ENCODE results near the gene TMEM139. TPM values are rescaled to one million over a fixed set of nuclear protein-coding genes. Genes with fewer than 3 reads are reported as not detected.

Gene TMEM139
- total and polyA plus RNA-seq, 4 donors: 0.59 to 2.2 (median 1.7) TPM

- H3K4me1 ChIP-seq (ENCODE audit: control insufficient read depth, insufficient read depth, low read length): no peaks in the 10 kb centered on the region
- no peaks in the 10 kb centered on the region for H3K27me3 ChIP-seq (ENCODE audit: control insufficient read depth, insufficient read depth, low read length)
- no peak overlapping the region for H3K4me3 ChIP-seq (ENCODE audit: low read depth, low read length)
- DNase-seq (ENCODE audit: low read depth in 4 of 6, low spot score in 6 of 6): no peak
- 84% methylated on average over 6 of the region's 10 CpGs for WGBS (ENCODE audit: insufficient coverage)
- H3K9me3 ChIP-seq (ENCODE audit: control insufficient read depth, insufficient read depth, low read length): no peaks in the 10 kb centered on the region
- H3K36me3 ChIP-seq (ENCODE audit: control insufficient read depth, insufficient read depth, low read length): no peaks in the 10 kb centered on the region
- no peak overlapping the region for H3K27ac ChIP-seq (ENCODE audit: low read depth, low read length)
Observed at GRCh38 chr7:143329471-143330170, 44.9 kb downstream of the TMEM139 start.

- no peaks in the 10 kb centered on the region for H3K36me3 ChIP-seq (ENCODE audit: control insufficient read depth, insufficient read depth, low read length)
- DNase-seq (ENCODE audit: low read depth in 4 of 6, low spot score in 6 of 6): no peak
- H3K9me3 ChIP-seq (ENCODE audit: control insufficient read depth, insufficient read depth, low read length): no peaks in the 10 kb centered on the region
- no peaks in the 10 kb centered on the region for H3K27me3 ChIP-seq (ENCODE audit: control insufficient read depth, insufficient read depth, low read length)
- H3K4me3 ChIP-seq (ENCODE audit: low read depth, low read length): no peak overlapping the region
- H3K27ac ChIP-seq (ENCODE audit: low read depth, low read length): no peak overlapping the region
- H3K4me1 ChIP-seq (ENCODE audit: control insufficient read depth, insufficient read depth, low read length): no peaks in the 10 kb centered on the region
- no CpG with 5 or more reads among the region's 8 CpGs for WGBS (ENCODE audit: insufficient coverage)
Observed at GRCh38 chr7:143331179-143331801, 46.5 kb downstream of the TMEM139 start.

- DNase-seq (ENCODE audit: low read depth in 4 of 6, low spot score in 6 of 6): no peak
- WGBS (ENCODE audit: insufficient coverage): no CpG with 5 or more reads among the region's 1 CpG
- Histone ChIP-seq H3K4me1 (ENCODE audit: control insufficient read depth, insufficient read depth, low read length) (no peaks in the 10 kb centered on the region), H3K27me3 (ENCODE audit: control insufficient read depth, insufficient read depth, low read length) (no peaks in the 10 kb centered on the region), H3K9me3 (ENCODE audit: control insufficient read depth, insufficient read depth, low read length) (no peaks in the 10 kb centered on the region), H3K36me3 (ENCODE audit: control insufficient read depth, insufficient read depth, low read length) (no peaks in the 10 kb centered on the region), H3K4me3 (ENCODE audit: low read depth, low read length) (no peak overlapping the region), H3K27ac (ENCODE audit: low read depth, low read length) (no peak overlapping the region)
Observed at GRCh38 chr7:143334244-143334643, 49.5 kb downstream of the TMEM139 start.

- no peaks in the 10 kb centered on the region for H3K4me1 ChIP-seq (ENCODE audit: control insufficient read depth, insufficient read depth, low read length)
- H3K9me3 ChIP-seq (ENCODE audit: control insufficient read depth, insufficient read depth, low read length): no peaks in the 10 kb centered on the region
- no peaks in the 10 kb centered on the region for H3K36me3 ChIP-seq (ENCODE audit: control insufficient read depth, insufficient read depth, low read length)
- no peak overlapping the region for H3K4me3 ChIP-seq (ENCODE audit: low read depth, low read length)
- DNase-seq (ENCODE audit: low read depth in 4 of 6, low spot score in 6 of 6): no peak
- no peaks in the 10 kb centered on the region for H3K27me3 ChIP-seq (ENCODE audit: control insufficient read depth, insufficient read depth, low read length)
- H3K27ac ChIP-seq (ENCODE audit: low read depth, low read length): no peak overlapping the region
- WGBS (ENCODE audit: insufficient coverage): 100% methylated on average over 1 of the region's 3 CpGs
Observed at GRCh38 chr7:143337216-143337615, 52.5 kb downstream of the TMEM139 start.

Small RNA genes lying within 50 kb of the gene (small RNA-seq; reads per million reads assigned to genes)
- gene RN7SL481P (ENCODE audit: low replicate concordance) (not detected), gene RN7SL535P (ENCODE audit: low replicate concordance) (not detected)

Other genes with a start within 250 kb of the TMEM139 start
- not detected for gene OR6V1, start 232.6 kb upstream of the TMEM139 start, total RNA-seq
- not detected for gene OR6V1, start 232.6 kb upstream of the TMEM139 start, polyA plus RNA-seq (ENCODE audit: insufficient read length in 2 of 2)
- not detected for gene PIP, start 152.9 kb upstream of the TMEM139 start, total RNA-seq
- not detected for gene PIP, start 152.9 kb upstream of the TMEM139 start, polyA plus RNA-seq (ENCODE audit: insufficient read length in 2 of 2)
- not detected for gene TAS2R39, start 101.5 kb upstream of the TMEM139 start, total RNA-seq
- not detected for gene TAS2R39, start 101.5 kb upstream of the TMEM139 start, polyA plus RNA-seq (ENCODE audit: insufficient read length in 2 of 2)
- not detected for gene TAS2R40, start 62.9 kb upstream of the TMEM139 start, total RNA-seq
- gene TAS2R40, start 62.9 kb upstream of the TMEM139 start, polyA plus RNA-seq (ENCODE audit: insufficient read length in 2 of 2): not detected
- gene GSTK1, start 21.5 kb upstream of the TMEM139 start, total RNA-seq: 100 to 1,000 TPM in 1 of 2 donors, 10 to 100 TPM in 1; 58.2 to 131 TPM
- gene GSTK1, start 21.5 kb upstream of the TMEM139 start, polyA plus RNA-seq (ENCODE audit: insufficient read length in 2 of 2): 10 to 100 TPM; 84.6 to 91.7 TPM
- gene CASP2, start 3.4 kb downstream of the TMEM139 start, total RNA-seq: 10 to 100 TPM; 14.2 to 17.6 TPM
- 10 to 100 TPM; 21.9 to 28.5 TPM for gene CASP2, start 3.4 kb downstream of the TMEM139 start, polyA plus RNA-seq (ENCODE audit: insufficient read length in 2 of 2)
- under 1 TPM in 1 of 2 donors, not detected in 1; 0.28 TPM for gene CLCN1, start 31.2 kb downstream of the TMEM139 start, total RNA-seq
- gene CLCN1, start 31.2 kb downstream of the TMEM139 start, polyA plus RNA-seq (ENCODE audit: insufficient read length in 2 of 2): under 1 TPM; 0.06 to 0.68 TPM
- gene FAM131B, start 77.8 kb downstream of the TMEM139 start, total RNA-seq: 10 to 100 TPM; 26.7 to 53.5 TPM
- gene FAM131B, start 77.8 kb downstream of the TMEM139 start, polyA plus RNA-seq (ENCODE audit: insufficient read length in 2 of 2): 100 to 1,000 TPM; 108 to 112 TPM
- 10 to 100 TPM; 18.3 to 37.2 TPM for gene ZYX, start 96.4 kb downstream of the TMEM139 start, total RNA-seq
- 100 to 1,000 TPM; 159 to 169 TPM for gene ZYX, start 96.4 kb downstream of the TMEM139 start, polyA plus RNA-seq (ENCODE audit: insufficient read length in 2 of 2)
- under 1 TPM; 0.89 to 0.94 TPM for gene EPHA1, start 123.9 kb downstream of the TMEM139 start, total RNA-seq
- gene EPHA1, start 123.9 kb downstream of the TMEM139 start, polyA plus RNA-seq (ENCODE audit: insufficient read length in 2 of 2): 1 to 10 TPM; 3.6 to 6.6 TPM
- not detected for gene TAS2R60, start 158.5 kb downstream of the TMEM139 start, total RNA-seq
- gene TAS2R60, start 158.5 kb downstream of the TMEM139 start, polyA plus RNA-seq (ENCODE audit: insufficient read length in 2 of 2): not detected
- not detected for gene TAS2R41, start 192.9 kb downstream of the TMEM139 start, total RNA-seq
- gene TAS2R41, start 192.9 kb downstream of the TMEM139 start, polyA plus RNA-seq (ENCODE audit: insufficient read length in 2 of 2): not detected

Measured in spinal cord (tissue), 10 donors.